GM21786 (cell line): ENCODE measurements around the gene ACYP2.

Experiments used
- ATAC-seq: cut with Tn5 transposase; IDR thresholded peaks from one replicate; pipeline ENCODE4 v1.9.1; 2021; ENCODE audit not compliant: unreplicated experiment

Gene ACYP2

GRCh38 chr2:54149638-54150441 lies 34.4 kb downstream of the ACYP2 start:
- ATAC-seq = no peak

DNA sequence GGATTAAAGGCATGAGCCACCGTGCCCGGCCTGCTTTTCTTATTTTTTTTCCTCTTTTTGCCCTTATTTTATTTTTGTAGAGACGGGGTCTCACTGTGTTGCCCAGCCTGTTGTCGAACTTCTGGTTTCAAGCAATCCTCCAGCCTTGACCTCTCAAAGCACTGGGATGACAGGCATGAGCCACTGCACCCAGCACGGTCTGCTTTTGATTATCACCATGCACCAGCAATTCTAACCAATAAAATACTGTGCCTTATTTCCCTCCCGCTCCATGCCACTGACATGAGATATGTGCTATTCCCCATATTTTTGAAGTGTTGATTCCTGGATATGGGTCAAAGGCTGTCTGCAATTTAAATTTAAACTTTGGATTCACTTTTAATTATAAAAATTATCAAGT lies 42.9 kb downstream of the ACYP2 start:
- no peak for ATAC-seq

- ATAC-seq = no peak
These were observed 46.4 kb downstream of the ACYP2 start for GRCh38 chr2:54161660-54162424.

DNA sequence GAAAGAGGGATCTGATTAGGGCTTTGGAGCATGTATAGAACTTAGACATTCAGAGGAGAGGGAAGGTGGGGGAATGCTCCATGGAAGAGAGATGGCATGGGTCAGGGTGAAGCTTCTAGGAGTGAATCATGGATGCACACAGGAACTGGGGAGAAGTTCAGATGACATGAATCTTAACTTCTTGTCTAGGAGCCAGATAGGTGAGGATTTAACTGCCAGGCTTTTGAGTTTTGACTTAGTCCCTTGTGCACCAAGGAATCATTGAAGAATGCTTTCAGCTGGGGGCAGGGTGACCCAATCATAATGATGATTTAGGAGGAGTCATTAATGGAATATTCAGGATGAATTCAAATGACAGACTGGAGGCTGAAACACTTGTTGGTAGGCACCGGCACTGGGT lies 48.7 kb downstream of the ACYP2 start:
- no peak for ATAC-seq

DNA sequence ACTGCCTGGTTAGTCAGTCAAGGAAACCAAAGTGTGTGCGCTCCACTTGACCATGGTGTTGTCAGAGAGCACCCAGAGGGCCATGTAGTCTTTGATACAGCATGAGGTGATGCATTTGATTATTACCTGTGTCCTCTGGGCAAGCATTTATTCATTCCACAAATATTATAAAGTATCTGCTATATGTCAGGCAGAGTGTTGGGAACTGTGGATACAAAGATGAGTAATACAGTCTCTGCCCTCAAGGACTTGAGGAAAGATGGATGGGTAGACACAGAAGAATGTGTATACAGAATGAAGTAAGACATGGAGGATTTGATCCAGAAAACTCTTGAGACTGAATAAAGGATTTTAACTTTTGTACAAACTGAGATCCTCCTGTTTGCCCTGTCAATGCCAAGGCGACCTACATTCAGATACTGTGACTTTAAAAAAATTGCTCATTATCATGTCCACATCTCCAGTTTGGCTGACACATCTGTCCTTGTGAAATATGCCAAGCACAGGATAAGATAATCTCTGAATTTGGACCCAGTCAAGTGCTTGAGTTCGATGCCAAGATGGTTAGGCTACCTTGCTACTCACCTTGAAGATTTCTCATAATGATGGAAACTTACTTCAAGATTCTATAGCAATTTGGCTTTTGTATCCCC lies 50.8 kb downstream of the ACYP2 start:
- ATAC-seq = no peak

DNA sequence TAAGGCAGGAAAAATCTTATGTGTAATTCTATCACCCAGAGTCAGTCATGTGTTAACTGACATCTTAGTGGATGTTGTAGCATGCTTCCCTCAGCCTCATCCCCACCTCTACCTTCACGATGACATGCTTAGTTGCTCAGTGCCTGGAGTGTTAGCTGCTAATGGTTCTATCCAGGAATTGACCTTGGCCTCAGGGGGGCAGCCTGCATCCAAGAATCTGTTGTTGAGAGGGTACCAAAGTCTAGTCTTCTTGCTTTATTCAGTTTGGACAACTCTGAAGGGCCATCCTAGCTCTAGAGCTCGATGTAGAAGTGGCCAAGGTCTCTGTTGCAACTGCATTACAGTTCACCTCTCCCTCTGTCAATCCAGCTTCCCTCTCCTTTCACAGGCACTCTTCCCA lies 61.2 kb downstream of the ACYP2 start:
- no peak for ATAC-seq

GRCh38 chr2:54183281-54183680 lies 67.9 kb downstream of the ACYP2 start:
- no peak for ATAC-seq

DNA sequence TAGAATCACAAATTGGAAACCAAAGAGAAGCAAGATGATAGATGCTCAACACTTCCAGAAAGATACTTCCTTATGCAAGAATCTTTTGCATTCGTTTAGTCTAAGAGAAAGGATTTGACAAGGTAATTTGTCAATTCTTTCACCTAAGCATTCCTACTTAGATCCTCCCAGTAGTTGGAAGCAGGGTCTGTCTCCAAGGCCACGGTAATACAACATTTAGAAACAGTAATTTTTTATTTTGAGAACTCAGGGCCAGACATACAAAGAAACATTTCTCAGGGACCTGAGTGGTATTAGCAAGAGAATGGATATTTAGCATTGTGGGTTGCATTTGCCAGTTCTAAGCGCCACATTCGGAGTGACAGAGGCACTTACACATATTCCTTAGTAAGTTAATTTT lies 68.6 kb downstream of the ACYP2 start:
- no peak for ATAC-seq

DNA sequence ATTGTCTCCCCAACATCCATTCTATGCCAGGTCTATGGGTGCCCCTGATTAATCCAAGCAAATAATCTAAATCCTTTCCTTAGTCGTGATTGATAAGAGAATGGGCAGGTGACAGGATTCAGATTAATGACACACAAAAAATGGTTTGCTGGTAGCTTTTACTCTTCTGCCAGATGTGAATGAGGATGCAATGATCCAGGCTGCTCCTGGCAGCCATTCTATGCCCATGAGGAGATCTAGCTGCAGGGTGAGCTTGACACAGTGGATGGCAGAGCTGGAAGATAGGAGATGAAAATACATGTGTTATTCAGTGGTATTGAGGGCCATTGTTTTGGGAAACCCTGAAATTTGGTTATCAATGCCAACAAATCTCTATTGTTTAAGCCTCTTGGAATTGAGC lies 69.7 kb downstream of the ACYP2 start:
- ATAC-seq = no peak

DNA sequence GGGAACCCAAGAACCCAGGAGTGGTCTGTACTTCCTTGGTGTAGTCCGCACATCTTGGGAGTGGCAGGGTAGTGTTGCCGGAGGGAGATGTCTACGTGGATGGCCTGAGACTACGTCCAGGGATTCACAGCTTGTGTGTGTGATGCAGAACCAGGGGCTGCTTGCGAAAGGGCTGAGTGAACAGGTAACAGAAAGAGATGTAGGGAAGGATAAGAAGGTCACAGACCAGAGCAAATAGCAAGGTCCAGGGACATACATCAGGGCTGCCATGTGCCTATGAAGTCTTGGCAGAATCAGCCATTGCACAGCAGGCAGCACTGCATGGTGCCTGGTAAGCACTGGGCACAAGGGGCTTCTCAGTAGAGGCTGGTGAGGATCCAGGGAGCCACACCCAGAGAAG lies 71.9 kb downstream of the ACYP2 start:
- no peak for ATAC-seq

- no peak for ATAC-seq
These were observed 74.1 kb downstream of the ACYP2 start for GRCh38 chr2:54189539-54189938.

GRCh38 chr2:54191361-54192135 lies 76.1 kb downstream of the ACYP2 start:
- no peak for ATAC-seq

- ATAC-seq = no peak
These were observed 79.6 kb downstream of the ACYP2 start for GRCh38 chr2:54194761-54195750.

- ATAC-seq = no peak
These were observed 81.2 kb downstream of the ACYP2 start for GRCh38 chr2:54196646-54197045.

DNA sequence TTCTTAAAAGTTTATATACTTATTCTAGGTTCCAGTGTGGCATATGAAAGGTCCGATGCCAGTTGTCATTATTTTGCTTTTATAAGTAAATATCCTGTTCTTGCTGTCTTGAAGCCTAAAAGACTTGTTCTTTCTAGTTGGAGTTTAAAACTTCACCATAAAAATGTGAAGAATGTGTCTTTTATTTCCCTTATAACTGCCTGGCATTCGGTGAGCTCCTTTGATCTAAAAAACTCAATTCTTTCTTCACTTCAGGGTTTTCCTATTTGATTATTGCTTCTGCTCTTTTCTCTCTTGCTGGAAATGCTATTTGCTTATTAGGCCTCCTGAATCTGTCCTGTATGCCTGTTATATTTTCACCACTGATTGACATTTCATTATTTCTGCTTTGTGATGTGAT lies 89.1 kb downstream of the ACYP2 start:
- ATAC-seq = no peak

DNA sequence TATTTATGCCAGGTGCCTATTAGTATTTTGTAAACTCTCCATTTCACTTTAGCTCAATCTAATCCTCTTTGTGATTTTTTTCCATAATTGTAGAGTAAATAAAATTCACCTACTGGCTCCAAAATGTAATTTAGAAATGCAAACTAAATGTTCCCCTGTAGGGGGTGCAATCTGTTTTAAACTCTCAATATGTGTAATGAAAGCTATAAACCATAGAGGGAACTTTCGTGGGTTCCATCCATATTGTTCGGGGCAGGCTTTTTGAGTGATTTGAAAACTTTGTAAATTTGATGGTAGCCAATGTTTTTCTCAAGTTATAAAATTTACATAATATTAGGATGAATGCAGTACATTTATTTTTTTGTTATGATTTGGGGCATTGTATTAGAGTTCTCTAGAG lies 91.2 kb downstream of the ACYP2 start:
- no peak for ATAC-seq

- no peak for ATAC-seq
These were observed 92.3 kb downstream of the ACYP2 start for GRCh38 chr2:54207666-54208195.

GRCh38 chr2:54208364-54209240 lies 93.2 kb downstream of the ACYP2 start:
- ATAC-seq = no peak

GRCh38 chr2:54209379-54209778 lies 94.0 kb downstream of the ACYP2 start:
- no peak for ATAC-seq
